IMR-90 (cell line): ENCODE results near the gene OBI1. TPM values are rescaled to one million over a fixed set of nuclear protein-coding genes. Genes with fewer than 3 reads are reported as not detected.
A peak's percentile ranks its signal among the peaks of the same experiment; 100 is the strongest.

Source experiments
- ATAC-seq: fragments of 200-7000 bp; cut with Tn5 transposase; 2 replicates; pipeline ENCODE4 v1.9.1; 2020; ENCODE audit warnings: low read depth, mild to moderate bottlenecking, moderate library complexity
- BruUV-seq: library from RNA; stranded (reverse); fragments of 400-500 nt; replicated peaks from 2 replicates; lab custom pipeline; 2021; lab: Mats Ljungman, UMichigan
- CTCF ChIA-PET: fragments of 300-600 bp; formaldehyde crosslinking; extraction: SDS; loops from one replicate; lab custom pipeline; 2021; ENCODE audit warnings: antibody characterized with exemption; lab: Yijun Ruan, JAX
- POLR2A ChIA-PET: fragments of 300-600 bp; sonication (Branson Sonifier 250); formaldehyde crosslinking; loops from one replicate; lab custom pipeline; 2022; ENCODE audit warnings: antibody characterized with exemption; ENCODE audit not compliant: unreplicated experiment; lab: Charles Lee
- DNase-seq: peaks from one replicate; pipeline ENCODE4 v3.0.0; 2013
- H2AFZ ChIP-seq: replicated peaks from 2 replicates; pipeline ENCODE3; 2013; ENCODE audit warnings: low read length, mild to moderate bottlenecking; ENCODE audit not compliant: poor library complexity
- H2AK5ac ChIP-seq: 2 replicates; pipeline ENCODE4 v1.6.1; 2013; ENCODE audit warnings: low read depth, low read length, inconsistent platforms
- H2AK9ac ChIP-seq: replicated peaks from 2 replicates; pipeline ENCODE3; 2013; ENCODE audit warnings: mild to moderate bottlenecking, low read depth, low read length, moderate library complexity; ENCODE audit not compliant: poor library complexity
- H2BK120ac ChIP-seq: 2 replicates; pipeline ENCODE4 v1.6.1; 2013; ENCODE audit warnings: low read depth, low read length, inconsistent platforms
- H2BK15ac ChIP-seq: 3 replicates; pipeline ENCODE4 v1.6.1; 2013; ENCODE audit warnings: low read depth, low read length, inconsistent platforms
- H2BK20ac ChIP-seq: 2 replicates; pipeline ENCODE4 v1.6.1; 2013; ENCODE audit warnings: low read depth, mild to moderate bottlenecking, inconsistent platforms, low read length, moderate library complexity
- H2BK5ac ChIP-seq: 2 replicates; pipeline ENCODE4 v1.6.1; 2013; ENCODE audit warnings: mild to moderate bottlenecking, low read depth, low read length, inconsistent platforms; ENCODE audit not compliant: poor library complexity, severe bottlenecking
- H3K14ac ChIP-seq: replicated peaks from 2 replicates; pipeline ENCODE4 v1.6.1; 2013; ENCODE audit warnings: low read depth, low read length, inconsistent platforms
- H3K18ac ChIP-seq: 2 replicates; pipeline ENCODE4 v1.6.1; 2013; ENCODE audit warnings: low read depth, low read length, control low read depth
- H3K23ac ChIP-seq: 2 replicates; pipeline ENCODE4 v1.6.1; 2013; ENCODE audit warnings: low read depth, low read length, inconsistent platforms
- H3K27ac ChIP-seq: 2 replicates; pipeline ENCODE4 v1.5.1; 2013; ENCODE audit warnings: mild to moderate bottlenecking, control low read depth, low read length; ENCODE audit not compliant: insufficient read depth
- H3K27me3 ChIP-seq: 2 replicates; pipeline ENCODE4 v1.6.1; 2013; ENCODE audit warnings: low read length; ENCODE audit not compliant: control insufficient read depth, insufficient read depth
- H3K36me3 ChIP-seq: 2 replicates; pipeline ENCODE4 v1.6.1; 2013; ENCODE audit warnings: low read length, mixed read lengths; ENCODE audit not compliant: control insufficient read depth, insufficient read depth
- H3K4ac ChIP-seq: 2 replicates; pipeline ENCODE4 v1.6.1; 2013; ENCODE audit warnings: low read depth, low read length, inconsistent platforms
- H3K4me1 ChIP-seq: 2 replicates; pipeline ENCODE4 v1.6.1; 2013; ENCODE audit warnings: low read length, mixed read lengths; ENCODE audit not compliant: control insufficient read depth, insufficient read depth
- H3K4me2 ChIP-seq: 2 replicates; pipeline ENCODE4 v1.6.1; 2013; ENCODE audit warnings: low read depth, mild to moderate bottlenecking, control low read depth, low read length, moderate library complexity
- H3K4me3 ChIP-seq: 2 replicates; pipeline ENCODE4 v1.5.1; 2013; ENCODE audit warnings: low read depth, mild to moderate bottlenecking, control low read depth, low read length, moderate library complexity; ENCODE audit not compliant: insufficient read depth
- H3K56ac ChIP-seq: 2 replicates; pipeline ENCODE4 v1.6.1; 2013; ENCODE audit warnings: low read length, inconsistent platforms; ENCODE audit not compliant: insufficient read depth; ENCODE audit errors: extremely low read depth
- H3K79me1 ChIP-seq, 2 experiments: 2 replicates each; pipeline ENCODE4 v1.6.1; 2013; ENCODE audit warnings: low read length in 2 of 2, inconsistent platforms in 1 of 2, low read depth in 1 of 2
- H3K9ac ChIP-seq: 2 replicates; pipeline ENCODE4 v1.6.1; 2013; ENCODE audit warnings: low read depth, low read length, control low read depth
- H3K9me1 ChIP-seq: 2 replicates; pipeline ENCODE4 v1.6.1; 2013; ENCODE audit warnings: low read length, inconsistent platforms; ENCODE audit not compliant: insufficient read depth
- H3K9me3 ChIP-seq: 2 replicates; pipeline ENCODE4 v1.6.1; 2013; ENCODE audit warnings: low read length; ENCODE audit not compliant: control insufficient read depth, insufficient read depth
- H4K20me1 ChIP-seq: 2 replicates; pipeline ENCODE4 v1.6.1; 2013; ENCODE audit warnings: low read length, inconsistent platforms; ENCODE audit not compliant: insufficient read depth
- H4K5ac ChIP-seq: 2 replicates; pipeline ENCODE4 v1.6.1; 2013; ENCODE audit warnings: mild to moderate bottlenecking, low read depth, low read length, control low read depth
- H4K8ac ChIP-seq, 2 experiments: 2 replicates each; pipeline ENCODE4 v1.6.1; 2013; ENCODE audit warnings: low read depth in 2 of 2, low read length in 2 of 2, control low read depth in 1 of 2, inconsistent platforms in 1 of 2
- H4K91ac ChIP-seq: 2 replicates; pipeline ENCODE4 v1.6.1; 2013; ENCODE audit warnings: low read depth, low read length, inconsistent platforms; ENCODE audit not compliant: insufficient read depth
- BHLHE40 ChIP-seq: fragments of 150-350 bp; IDR thresholded peaks from 2 replicates; pipeline ENCODE4 v1.6.1; 2016; ENCODE audit warnings: mild to moderate bottlenecking, low read depth, low read length
- CEBPB ChIP-seq: IDR thresholded peaks from 2 replicates; pipeline ENCODE4 v1.6.1; 2012; ENCODE audit warnings: low read depth, low read length, improper control_type of control experiment
- CHD1 ChIP-seq: IDR thresholded peaks from 2 replicates; pipeline ENCODE4 v1.6.1; 2012; ENCODE audit warnings: low read depth, low read length, improper control_type of control experiment
- FOS ChIP-seq: fragments of 150-350 bp; IDR thresholded peaks from 2 replicates; pipeline ENCODE4 v1.6.1; 2016; ENCODE audit warnings: low read depth, low read length
- NFE2L2 ChIP-seq: fragments of 150-350 bp; IDR thresholded peaks from 2 replicates; pipeline ENCODE4 v1.6.1; 2016; ENCODE audit warnings: low read depth, mild to moderate bottlenecking, low read length
- POLR2A ChIP-seq: IDR thresholded peaks from 2 replicates; pipeline ENCODE4 v1.6.1; 2012; ENCODE audit warnings: mild to moderate bottlenecking, low read depth, low read length
- RAD21 ChIP-seq: IDR thresholded peaks from 2 replicates; pipeline ENCODE4 v1.6.1; 2012; ENCODE audit warnings: low read length, improper control_type of control experiment
- RCOR1 ChIP-seq: IDR thresholded peaks from 2 replicates; pipeline ENCODE4 v1.6.1; 2012; ENCODE audit warnings: mild to moderate bottlenecking, low read length, improper control_type of control experiment; ENCODE audit not compliant: insufficient replicate concordance
- RFX5 ChIP-seq: IDR thresholded peaks from 2 replicates; pipeline ENCODE4 v1.8.0; 2012; ENCODE audit warnings: low read depth, mild to moderate bottlenecking, low read length, moderate library complexity
- SMC3 ChIP-seq: fragments of 150-350 bp; IDR thresholded peaks from 2 replicates; pipeline ENCODE4 v1.6.1; 2016; ENCODE audit warnings: low read depth, mild to moderate bottlenecking, antibody characterized with exemption, low read length, moderate library complexity
- WGBS, 2 experiments: methylation state at CpG; one replicate each; pipeline versions ENCODE4 v1.1.5 to v1.1.7; 2013; ENCODE audit warnings: missing lambda C conversion rate in 2 of 2; ENCODE audit not compliant: insufficient read length in 1 of 2; ENCODE audit errors: extremely low coverage in 2 of 2; 5-methylcytosine and 5-hydroxymethylcytosine counted together
- dilution Hi-C: fragments of 300-500 bp; cut with HindIII; formaldehyde crosslinking; loops from one replicate; pipeline ENCODE4 v1.14.3; 2018; ENCODE audit warnings: low sequenced_read_pairs; ENCODE audit not compliant: unreplicated experiment
- in situ Hi-C: fragments of 300-500 bp; cut with MboI; formaldehyde crosslinking; loops from 3 replicates; pipeline ENCODE4 v1.14.3; 2019; ENCODE audit warnings: low sequenced_read_pairs, inconsistent platforms, mixed read lengths
- intact Hi-C: fragments of 100-400 bp; cut with micrococcal nuclease; formaldehyde crosslinking; loops from 2 replicates; pipeline ENCODE4 v1.10.0; 2022
- polyA plus RNA-seq, 3 experiments: library from polyadenylated mRNA; depleted of rRNA; stranded (reverse); fragments of >200 nt; gene quantifications; 2 replicates each; pipeline ENCODE4 v1.2.3, GENCODE V29; 2012; ENCODE audit warnings: low replicate concordance in 1 of 3
- total RNA-seq: library from RNA; depleted of rRNA; stranded (reverse); fragments of >200 nt; gene quantifications from 2 replicates; pipeline ENCODE4 v1.2.3, GENCODE V29; 2012
- TF ChIP-seq, protein P1 (sequence below): fragments of 150-350 bp; IDR thresholded peaks from 2 replicates; pipeline ENCODE4 v1.6.1; 2017; ENCODE audit warnings: mild to moderate bottlenecking, antibody characterized with exemption, low read length, low read depth
- TF ChIP-seq, protein P2 (sequence below): conservative IDR thresholded peaks from 2 replicates; pipeline ENCODE4 v1.5.1; 2012; ENCODE audit warnings: mild to moderate bottlenecking, low read depth, low read length, improper control_type of control experiment

Gene OBI1
- total and polyA plus RNA-seq, 2 of the 4 experiments (the other 2 are of a cell fraction): 4.4 to 11.8 TPM

DNA sequence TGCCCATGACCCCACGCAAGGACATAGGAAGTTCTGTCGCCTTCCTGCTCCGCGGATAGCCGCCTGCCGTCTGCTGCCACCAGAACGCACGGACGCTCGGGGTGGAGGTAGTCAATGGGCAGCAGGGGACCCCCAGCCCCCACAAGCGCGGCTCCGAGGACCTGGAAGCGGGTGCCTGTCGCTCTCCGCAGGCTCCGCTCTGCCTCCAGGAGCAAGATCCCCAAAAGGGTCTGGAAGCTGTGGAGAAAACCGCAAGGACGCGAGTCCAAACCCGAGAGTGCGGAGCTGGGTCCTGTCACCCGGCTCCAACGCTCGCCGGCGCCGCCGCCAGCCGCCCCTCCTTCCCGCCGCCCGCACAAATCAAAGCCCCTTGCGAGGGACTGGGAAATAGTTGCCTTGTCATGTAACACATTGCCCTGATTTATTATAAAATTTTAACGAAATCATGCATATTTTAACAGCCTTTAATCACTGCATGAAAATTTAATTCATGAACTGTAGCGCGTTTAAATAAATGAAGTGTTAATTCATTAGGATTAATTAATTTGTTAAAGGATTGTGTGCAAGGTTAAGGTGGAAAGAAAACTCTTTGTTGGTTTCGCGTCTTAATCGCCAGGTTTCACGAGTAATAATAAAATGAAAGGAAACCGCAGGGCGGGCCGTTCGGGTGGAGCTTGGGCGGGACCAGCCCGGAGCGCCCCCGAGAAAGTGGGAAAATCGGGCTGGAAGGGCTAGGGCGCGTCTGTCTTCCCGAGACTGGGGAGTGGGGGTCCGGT is 50.1 kb downstream of the OBI1 start (continued):
- no peak for TF ChIP-seq RCOR1

DNA sequence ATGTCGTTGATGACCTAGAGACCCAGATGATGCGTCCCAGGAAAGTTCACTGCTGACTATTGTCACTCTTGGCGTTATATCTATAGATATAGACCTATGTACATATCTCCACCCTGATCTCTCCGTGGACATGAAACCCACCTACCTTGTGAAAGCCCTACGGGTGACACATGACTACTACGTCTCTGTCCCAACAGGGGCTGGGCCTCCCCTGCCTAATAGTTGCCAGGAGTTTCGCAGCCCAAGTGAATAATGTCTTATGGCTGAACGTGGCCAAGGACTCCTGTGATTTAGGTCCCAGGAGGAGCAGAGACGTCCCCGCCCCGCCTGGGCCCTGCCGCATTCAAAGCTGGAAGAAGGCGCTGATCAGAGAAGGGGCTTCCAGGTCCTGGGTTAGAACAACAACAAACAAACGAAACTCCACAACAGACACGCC is 50.7 kb downstream of the OBI1 start:
- Histone ChIP-seq H3K9ac (no peak overlapping the region), H2BK15ac (no peak overlapping the region), H3K4me2 (peak overlapping the region; percentile 87), H3K79me1 (no peaks in the 10 kb centered on the region), H2AK9ac (no peak overlapping the region), H2BK120ac (no peak overlapping the region), H3K23ac (no peak overlapping the region), H2AFZ (peak overlapping the region; percentile 29), H2BK20ac (no peak overlapping the region), H3K27me3 (peaks cover 77% of the 10 kb centered on the region), H3K36me3 (no peaks in the 10 kb centered on the region), H4K5ac (no peak overlapping the region), H3K56ac (no peak overlapping the region), H3K9me1 (no peaks in the 10 kb centered on the region), H3K27ac (no peak overlapping the region), H4K20me1 (no peaks in the 10 kb centered on the region; the same call in 1 of the 2 replicates), H3K18ac (no peak overlapping the region), H3K9me3 (peaks cover 10% of the 10 kb centered on the region; the same call in 1 of the 2 replicates), H4K8ac (no peak overlapping the region), H3K4me3 (no peak overlapping the region; the same call in 1 of the 2 replicates), H2AK5ac (no peak overlapping the region), H3K4me1 (peaks cover 3% of the 10 kb centered on the region; the same call in 1 of the 2 replicates), H3K14ac (no peak overlapping the region), H4K91ac (no peak overlapping the region), H2BK5ac (no peak overlapping the region), H3K4ac (no peak overlapping the region)
- dilution Hi-C loops (no loop called here), intact Hi-C loops (no loop called here), in situ Hi-C loops (no loop called here)
- BruUV-seq: no TSS peak
- WGBS, 2 experiments: 10% methylated on average over 2 of the region's 15 CpGs; no CpG with 5 or more reads in 1 of the 2 experiments
- DNase-seq (no peak), ATAC-seq (no peak)
- ChIA-PET POLR2A (no interaction called here), CTCF (no interaction called here)
- TF ChIP-seq POLR2A (no peak), RCOR1 (no peak), RAD21 (no peak), CEBPB (no peak), BHLHE40 (no peak), CHD1 (no peak), FOS (no peak), NFE2L2 (no peak), SMC3 (no peak), RFX5 (no peak)
- TF ChIP-seq, protein P1, sequence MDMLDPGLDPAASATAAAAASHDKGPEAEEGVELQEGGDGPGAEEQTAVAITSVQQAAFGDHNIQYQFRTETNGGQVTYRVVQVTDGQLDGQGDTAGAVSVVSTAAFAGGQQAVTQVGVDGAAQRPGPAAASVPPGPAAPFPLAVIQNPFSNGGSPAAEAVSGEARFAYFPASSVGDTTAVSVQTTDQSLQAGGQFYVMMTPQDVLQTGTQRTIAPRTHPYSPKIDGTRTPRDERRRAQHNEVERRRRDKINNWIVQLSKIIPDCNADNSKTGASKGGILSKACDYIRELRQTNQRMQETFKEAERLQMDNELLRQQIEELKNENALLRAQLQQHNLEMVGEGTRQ: no peak
- TF ChIP-seq, protein P2, sequence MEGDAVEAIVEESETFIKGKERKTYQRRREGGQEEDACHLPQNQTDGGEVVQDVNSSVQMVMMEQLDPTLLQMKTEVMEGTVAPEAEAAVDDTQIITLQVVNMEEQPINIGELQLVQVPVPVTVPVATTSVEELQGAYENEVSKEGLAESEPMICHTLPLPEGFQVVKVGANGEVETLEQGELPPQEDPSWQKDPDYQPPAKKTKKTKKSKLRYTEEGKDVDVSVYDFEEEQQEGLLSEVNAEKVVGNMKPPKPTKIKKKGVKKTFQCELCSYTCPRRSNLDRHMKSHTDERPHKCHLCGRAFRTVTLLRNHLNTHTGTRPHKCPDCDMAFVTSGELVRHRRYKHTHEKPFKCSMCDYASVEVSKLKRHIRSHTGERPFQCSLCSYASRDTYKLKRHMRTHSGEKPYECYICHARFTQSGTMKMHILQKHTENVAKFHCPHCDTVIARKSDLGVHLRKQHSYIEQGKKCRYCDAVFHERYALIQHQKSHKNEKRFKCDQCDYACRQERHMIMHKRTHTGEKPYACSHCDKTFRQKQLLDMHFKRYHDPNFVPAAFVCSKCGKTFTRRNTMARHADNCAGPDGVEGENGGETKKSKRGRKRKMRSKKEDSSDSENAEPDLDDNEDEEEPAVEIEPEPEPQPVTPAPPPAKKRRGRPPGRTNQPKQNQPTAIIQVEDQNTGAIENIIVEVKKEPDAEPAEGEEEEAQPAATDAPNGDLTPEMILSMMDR: no peak
